Esophagus squamous epithelium (tissue), 4 donors: Measurements from ENCODE around the gene C7orf25.

Experiments
- CTCF ChIP-seq, 6 experiments: fragments of 450-650 bp in 4 of 6; fragments of 200-600 bp in 2 of 6; sonication (generic) in 2 of 6; IDR thresholded peaks; one replicate each; pipeline ENCODE4 v1.5.1; 2016 to 2019; ENCODE audit warnings: antibody characterized with exemption in 6 of 6, mild to moderate bottlenecking in 4 of 6, moderate library complexity in 4 of 6
- POLR2A ChIP-seq, 4 donors: fragments of 450-650 bp; IDR thresholded peaks; one replicate each; pipeline ENCODE4 v1.6.1; 2017; ENCODE audit warnings: antibody characterized with exemption in 4 of 4, mild to moderate bottlenecking in 4 of 4, moderate library complexity in 3 of 4

- TF ChIP-seq POLR2A (IDR thresholded peaks at IDR 0.05) (no peak), CTCF (IDR thresholded peaks at IDR 0.05) (no peak)
Measured at GRCh38 chr7:42947521-42947920, 35.7 kb upstream of the C7orf25 start.
